ENCODE results near the gene NTM. TPM values are rescaled to one million over a fixed set of nuclear protein-coding genes. Genes with fewer than 3 reads are reported as not detected.

NTM gene
- total and polyA plus RNA-seq, 2 donors (not counting 3 experiments of a cell fraction or from before 2014, with no cell fraction given), result 1.00 to 1.1 TPM

GRCh38 chr11:131776211-131776610 is 405.8 kb downstream of the NTM start:
- Histone ChIP-seq H3K9ac (replicated peaks; ENCODE audit: extremely low read depth, insufficient read depth, low read length) (no peak overlapping the region), H3K36me3 (ENCODE audit: control insufficient read depth in 2 of 2, extremely low read depth in 1 of 2, insufficient read depth in 2 of 2, low read length in 2 of 2) (no peaks in the 10 kb centered on the region), H4K20me1 (replicated peaks; ENCODE audit: control insufficient read depth, extremely low read depth, insufficient read depth, low read length) (no peaks in the 10 kb centered on the region), H3K79me2 (ENCODE audit: control insufficient read depth, insufficient read depth, low read length) (no peaks in the 10 kb centered on the region), H3K4me1 (ENCODE audit: control insufficient read depth, extremely low read depth, insufficient read depth, low read length) (no peaks in the 10 kb centered on the region), H3K9me3 (replicated peaks; ENCODE audit: control insufficient read depth, insufficient read depth, low read length) (no peaks in the 10 kb centered on the region), H3K4me2 (ENCODE audit: insufficient read depth, low read length) (no peak overlapping the region), H3K27me3 (ENCODE audit: control insufficient read depth in 2 of 2, insufficient read depth in 2 of 2, low read length in 2 of 2) (peaks cover 4 to 49% of the 10 kb centered on the region in 2 experiments), H3K4me3 (replicated peaks in 1 of 3; ENCODE audit: insufficient read depth in 1 of 3, low read depth in 1 of 3, low read length in 3 of 3) (no peak overlapping the region), H2AFZ (ENCODE audit: low read depth, low read length) (no peak overlapping the region), H3K27ac (ENCODE audit: insufficient read depth, low read depth, low read length) (no peak overlapping the region), H3K9me1 (replicated peaks; ENCODE audit: control insufficient read depth, extremely low read depth, insufficient read depth, low read length) (no peaks in the 10 kb centered on the region)
- BruUV-seq (replicated peaks), result no TSS peak
- no peak for DNase-seq (ENCODE audit: low read depth, low spot score)
- FAIRE-seq, result no peak
- TF ChIP-seq JUN (IDR thresholded peaks at IDR 0.05; ENCODE audit: borderline replicate concordance, insufficient read depth, insufficient read length, low read depth) (no peak), GATA2 (IDR thresholded peaks at IDR 0.05; ENCODE audit: insufficient read depth, insufficient read length, low read depth, low read length) (no peak), CTCF (IDR thresholded peaks at IDR 0.05; ENCODE audit: extremely low read depth in 1 of 2, insufficient read depth in 1 of 2, low read depth in 1 of 2, low read length in 2 of 2) (no peak), MYC (IDR thresholded peaks at IDR 0.05; ENCODE audit: low read depth, low read length) (no peak), EZH2 (IDR thresholded peaks at IDR 0.05; ENCODE audit: borderline replicate concordance, low read depth, low read length, severe bottlenecking) (no peak), POLR2AphosphoS5 (IDR thresholded peaks at IDR 0.05; ENCODE audit: insufficient read depth, low read depth, low read length) (no peak), MAX (IDR thresholded peaks at IDR 0.05; ENCODE audit: insufficient read depth, insufficient read length) (no peak), FOS (IDR thresholded peaks at IDR 0.05; ENCODE audit: borderline replicate concordance, insufficient read depth, low read length) (no peak), POLR2A (IDR thresholded peaks at IDR 0.05; ENCODE audit: low read depth, low read length) (no peak)
- CTCF ChIA-PET, result interaction anchor here (1.1 kb wide), 1 partner anchor 20 kb away, joined by 3 read pairs; no protein-coding TSS in a partner anchor
- intact Hi-C loops (cut with micrococcal nuclease) (no loop called here), dilution Hi-C loops (cut with MboI; ENCODE audit: extremely low pct_ligation_motif_present, low sequenced_read_pairs) (no loop called here)
- POLR2A ChIA-PET, result no interaction called here

Measured in endothelial cell of umbilical vein (primary cell).